CD14-positive monocyte (primary cell): ENCODE measurements around the gene BTN3A1. TPM values are rescaled to one million over a fixed set of nuclear protein-coding genes. Genes with fewer than 3 reads are reported as not detected.

Source experiments
- DNase-seq, 3 donors: peaks; one replicate each; pipeline ENCODE4 v3.0.0-alpha.2; 2011 to 2022
- H2AFZ ChIP-seq: 2 replicates; pipeline ENCODE4 v1.6.0; 2012; ENCODE audit warnings: mild to moderate bottlenecking, low read depth, low read length, inconsistent platforms; ENCODE audit not compliant: insufficient read depth, poor library complexity, severe bottlenecking
- H3K27ac ChIP-seq, 2 donors: 1 replicate in 1 of 2; 2 replicates in 1 of 2; pipeline ENCODE4 v1.5.1; 2012 to 2013; ENCODE audit warnings: low read length in 2 of 2, control low read depth in 1 of 2, inconsistent platforms in 1 of 2, low read depth in 1 of 2, mild to moderate bottlenecking in 1 of 2
- H3K27me3 ChIP-seq, 2 donors: one replicate each; pipeline versions ENCODE4 v1.6.0 to v1.6.1; 2011 to 2013; ENCODE audit warnings: low read length in 2 of 2; ENCODE audit not compliant: control insufficient read depth in 2 of 2, insufficient read depth in 2 of 2
- H3K36me3 ChIP-seq, 2 donors: replicated peaks in 1 of 2; 1 replicate in 1 of 2; 2 replicates in 1 of 2; pipeline versions ENCODE4 v1.5.1 to v1.6.1; 2012 to 2013; ENCODE audit warnings: low read length in 2 of 2, control low read depth in 1 of 2, inconsistent platforms in 1 of 2, mild to moderate bottlenecking in 1 of 2; ENCODE audit not compliant: insufficient read depth in 2 of 2, control insufficient read depth in 1 of 2
- H3K4me1 ChIP-seq, 2 donors: 1 replicate in 1 of 2; 2 replicates in 1 of 2; pipeline versions ENCODE4 v1.5.1 to v1.6.1; 2012 to 2013; ENCODE audit warnings: low read length in 2 of 2, control low read depth in 1 of 2, inconsistent platforms in 1 of 2, mild to moderate bottlenecking in 1 of 2, moderate library complexity in 1 of 2; ENCODE audit not compliant: insufficient read depth in 2 of 2, control insufficient read depth in 1 of 2
- H3K4me2 ChIP-seq: replicated peaks from 2 replicates; pipeline ENCODE3; 2012; ENCODE audit warnings: low read length, moderate library complexity, mild to moderate bottlenecking; ENCODE audit not compliant: poor library complexity, severe bottlenecking; ENCODE audit errors: extremely low read depth
- H3K4me3 ChIP-seq, 3 experiments: fragments of 200-600 bp in 1 of 3; sonication (generic) in 1 of 3; replicated peaks in 1 of 3; 1 replicate in 2 of 3; 2 replicates in 1 of 3; pipeline ENCODE4 v1.5.1; 2011 to 2013; ENCODE audit warnings: low read length in 3 of 3, mild to moderate bottlenecking in 3 of 3, control low read depth in 2 of 3, low read depth in 2 of 3, inconsistent platforms in 1 of 3, moderate library complexity in 1 of 3
- H3K79me2 ChIP-seq: 2 replicates; pipeline ENCODE4 v1.6.0; 2012; ENCODE audit warnings: mild to moderate bottlenecking, control low read depth, inconsistent platforms, low read length, moderate library complexity; ENCODE audit not compliant: insufficient read depth
- H3K9ac ChIP-seq: 2 replicates; pipeline ENCODE4 v1.6.0; 2017; ENCODE audit warnings: low read length, mild to moderate bottlenecking; ENCODE audit not compliant: insufficient read depth, poor library complexity, severe bottlenecking
- H3K9me3 ChIP-seq, 2 donors: replicated peaks in 1 of 2; 1 replicate in 1 of 2; 2 replicates in 1 of 2; pipeline versions ENCODE4 v1.5.1 to v1.6.1; 2012 to 2013; ENCODE audit warnings: low read length in 2 of 2, control low read depth in 1 of 2; ENCODE audit not compliant: control insufficient read depth in 1 of 2, insufficient read depth in 1 of 2
- H4K20me1 ChIP-seq: 2 replicates; pipeline ENCODE4 v1.6.0; 2012; ENCODE audit warnings: mild to moderate bottlenecking, low read length, control low read depth, moderate library complexity; ENCODE audit not compliant: insufficient read depth
- H3K27ac Mint-ChIP-seq, 7 donors: one replicate each; pipeline ENCODE4 v1.8.0; 2020; ENCODE audit warnings: mild to moderate bottlenecking in 7 of 7, mixed read lengths in 7 of 7, moderate library complexity in 6 of 7, inconsistent platforms in 2 of 7
- H3K27me3 Mint-ChIP-seq, 3 donors: one replicate each; pipeline ENCODE4 v1.8.0; 2021 to 2022; ENCODE audit warnings: low read depth in 3 of 3, mild to moderate bottlenecking in 3 of 3, mixed read lengths in 3 of 3, moderate library complexity in 3 of 3, inconsistent platforms in 1 of 3
- H3K36me3 Mint-ChIP-seq, 2 donors: one replicate each; pipeline ENCODE4 v1.8.0; 2020; ENCODE audit warnings: mixed read lengths in 2 of 2, inconsistent platforms in 1 of 2, mild to moderate bottlenecking in 1 of 2
- H3K4me1 Mint-ChIP-seq: one replicate; pipeline ENCODE4 v1.8.0; 2020; ENCODE audit warnings: mild to moderate bottlenecking, mixed read lengths
- H3K4me3 Mint-ChIP-seq, 2 donors: one replicate each; pipeline ENCODE4 v1.8.0; 2020; ENCODE audit warnings: mild to moderate bottlenecking in 2 of 2, mixed read lengths in 2 of 2, moderate library complexity in 1 of 2
- H3K9me3 Mint-ChIP-seq, 7 donors: one replicate each; pipeline ENCODE4 v1.8.0; 2020 to 2022; ENCODE audit warnings: mixed read lengths in 7 of 7, mild to moderate bottlenecking in 6 of 7, moderate library complexity in 6 of 7, inconsistent platforms in 2 of 7
- CTCF ChIP-seq: fragments of 200-600 bp; IDR thresholded peaks from one replicate; pipeline ENCODE4 v1.8.0; 2022; ENCODE audit warnings: antibody characterized with exemption, mild to moderate bottlenecking
- WGBS: methylation state at CpG from one replicate; pipeline ENCODE4 v1.1.5; 2013; ENCODE audit warnings: missing lambda C conversion rate; ENCODE audit not compliant: insufficient coverage; 5-methylcytosine and 5-hydroxymethylcytosine counted together
- intact Hi-C, 2 donors: fragments of 100-400 bp; cut with micrococcal nuclease; formaldehyde crosslinking; loops; one replicate each; pipeline versions ENCODE4 v1.15.0 to v1.15.1; 2023
- polyA plus RNA-seq, 3 donors: library from polyadenylated mRNA; depleted of rRNA in 1 of 3; unstranded in 2 of 3; stranded (reverse) in 1 of 3; fragments of 300-500 nt in 2 of 3; fragments of >200 nt in 1 of 3; fragmentation: Illumina TruSeq in 2 of 3; gene quantifications; 1 replicate in 2 of 3; 2 replicates in 1 of 3; pipeline ENCODE4 v1.2.3, GENCODE V29; 2012 to 2021

BTN3A1 gene
- polyA plus RNA-seq, 3 donors: 19.7 to 114 (median 25.1) TPM

GRCh38 chr6:26380256-26380655 lies 21.8 kb upstream of the BTN3A1 start:
- peaks cover 0 to 3% (median 0%) of the 10 kb centered on the region in 3 donors for H3K27me3 Mint-ChIP-seq
- H3K4me1 ChIP-seq: peaks cover 24 to 36% of the 10 kb centered on the region in 2 donors
- TF ChIP-seq CTCF: no peak
- no peak overlapping the region for H3K27ac ChIP-seq
- H3K36me3 ChIP-seq: peaks cover 15 to 24% of the 10 kb centered on the region in 2 donors
- H3K79me2 ChIP-seq: peaks cover 18% of the 10 kb centered on the region
- no peak for DNase-seq
- H3K9me3 Mint-ChIP-seq: no peaks in the 10 kb centered on the region
- H3K9ac ChIP-seq: no peak overlapping the region
- intact Hi-C loops: no loop called here
- no peak overlapping the region for H3K4me3 ChIP-seq
- H3K27me3 ChIP-seq: no peaks in the 10 kb centered on the region
- peaks cover 23 to 25% of the 10 kb centered on the region in 2 donors for H3K36me3 Mint-ChIP-seq
- no peak overlapping the region for H3K4me2 ChIP-seq
- no peak overlapping the region for H2AFZ ChIP-seq
- H3K9me3 ChIP-seq: no peaks in the 10 kb centered on the region
- H3K4me3 Mint-ChIP-seq: no peak overlapping the region
- WGBS: 80% methylated on average over 2 of the region's 3 CpGs
- peaks cover 46% of the 10 kb centered on the region for H3K4me1 Mint-ChIP-seq
- no peaks in the 10 kb centered on the region for H4K20me1 ChIP-seq
- peak overlapping the region in 1 of 7 donors; percentile 75 for H3K27ac Mint-ChIP-seq

GRCh38 chr6:26382121-26382520 lies 20.0 kb upstream of the BTN3A1 start:
- no peak overlapping the region for H3K4me3 ChIP-seq
- peaks cover 1 to 7% of the 10 kb centered on the region in 2 donors for H3K36me3 ChIP-seq
- peaks cover 57% of the 10 kb centered on the region for H3K4me1 Mint-ChIP-seq
- WGBS: 87% methylated on average over 4 of the region's 6 CpGs
- peaks cover 7 to 12% of the 10 kb centered on the region in 2 donors for H3K36me3 Mint-ChIP-seq
- H3K9me3 Mint-ChIP-seq: peaks cover 0 to 3% (median 0%) of the 10 kb centered on the region in 7 donors
- peaks cover 30 to 41% of the 10 kb centered on the region in 2 donors for H3K4me1 ChIP-seq
- H3K4me2 ChIP-seq: no peak overlapping the region
- TF ChIP-seq CTCF: no peak
- H3K4me3 Mint-ChIP-seq: peak overlapping the region in 1 of 2 donors; percentile 5
- H3K79me2 ChIP-seq: peaks cover 33% of the 10 kb centered on the region
- intact Hi-C loops: no loop called here
- no peaks in the 10 kb centered on the region for H3K9me3 ChIP-seq
- H3K27ac ChIP-seq: no peak overlapping the region
- no peaks in the 10 kb centered on the region for H4K20me1 ChIP-seq
- no peak overlapping the region for H3K9ac ChIP-seq
- no peak for DNase-seq
- no peak overlapping the region for H2AFZ ChIP-seq
- peaks cover 0 to 3% (median 0%) of the 10 kb centered on the region in 3 donors for H3K27me3 Mint-ChIP-seq
- H3K27ac Mint-ChIP-seq: peak overlapping the region; percentile 73 to 100 (median 94)
- no peaks in the 10 kb centered on the region for H3K27me3 ChIP-seq
